ENCODE measurements around the gene PRKG2.
A peak's percentile ranks its signal among the peaks of the same experiment; 100 is the strongest.

Gene PRKG2

GRCh38 chr4:81058621-81059020, 156.4 kb downstream of the PRKG2 start:
- H3K36me3 Mint-ChIP-seq (ENCODE audit: low read depth) = no peaks in the 10 kb centered on the region
- no peaks in the 10 kb centered on the region for H3K9me3 Mint-ChIP-seq
- H3K27me3 Mint-ChIP-seq (ENCODE audit: low read depth) = peaks cover 15% of the 10 kb centered on the region
- TF ChIP-seq CTCF (IDR thresholded peaks at IDR 0.05; ENCODE audit: unreplicated experiment in 3 of 3) = no peak
- H3K4me3 Mint-ChIP-seq = no peak overlapping the region
- H3K4me1 Mint-ChIP-seq = no peaks in the 10 kb centered on the region
- no peak overlapping the region for H3K27ac Mint-ChIP-seq

- no peaks in the 10 kb centered on the region for H3K9me3 Mint-ChIP-seq
- H3K27me3 Mint-ChIP-seq (ENCODE audit: low read depth) = peaks cover 16% of the 10 kb centered on the region
- peaks cover 20% of the 10 kb centered on the region for H3K4me1 Mint-ChIP-seq
- H3K4me3 Mint-ChIP-seq = no peak overlapping the region
- H3K27ac Mint-ChIP-seq = peak overlapping the region in 2 of 3 experiments; percentile 37 to 53
- no peaks in the 10 kb centered on the region for H3K36me3 Mint-ChIP-seq (ENCODE audit: low read depth)
- TF ChIP-seq CTCF (IDR thresholded peaks at IDR 0.05; ENCODE audit: unreplicated experiment in 3 of 3) = peak; percentile 78 to 83 (median 78)
Observed at GRCh38 chr4:81052119-81053068, 162.6 kb downstream of the PRKG2 start.

- Mint-ChIP-seq H3K4me1 (peaks cover 20% of the 10 kb centered on the region), H3K9me3 (no peaks in the 10 kb centered on the region)
Observed at GRCh38 chr4:81049907-81050306, 165.1 kb downstream of the PRKG2 start.

GRCh38 chr4:81049330-81049729, 165.7 kb downstream of the PRKG2 start:
- Mint-ChIP-seq H3K4me3 (no peak overlapping the region), H3K27ac (peak overlapping the region; percentile 2 to 60 (median 35)), H3K4me1 (peaks cover 20% of the 10 kb centered on the region), H3K36me3 (ENCODE audit: low read depth) (peaks cover 12% of the 10 kb centered on the region), H3K27me3 (ENCODE audit: low read depth) (peaks cover 27% of the 10 kb centered on the region), H3K9me3 (no peaks in the 10 kb centered on the region)
- TF ChIP-seq CTCF (IDR thresholded peaks at IDR 0.05; ENCODE audit: unreplicated experiment in 3 of 3) = no peak

More at GRCh38 chr4:81049907-81050306, 165.1 kb downstream of the PRKG2 start:
- peaks cover 12% of the 10 kb centered on the region for H3K36me3 Mint-ChIP-seq (ENCODE audit: low read depth)
- TF ChIP-seq CTCF (IDR thresholded peaks at IDR 0.05; ENCODE audit: unreplicated experiment in 3 of 3) = no peak
- H3K27me3 Mint-ChIP-seq (ENCODE audit: low read depth) = peaks cover 23% of the 10 kb centered on the region
- peak overlapping the region in 2 of 3 experiments; percentile 35 to 60 for H3K27ac Mint-ChIP-seq
- no peak overlapping the region for H3K4me3 Mint-ChIP-seq

GRCh38 chr4:81042578-81043365, 172.2 kb downstream of the PRKG2 start:
- Mint-ChIP-seq H3K4me3 (no peak overlapping the region), H3K27ac (peak overlapping the region in 1 of 3 experiments; percentile 70), H3K9me3 (no peaks in the 10 kb centered on the region), H3K4me1 (no peaks in the 10 kb centered on the region), H3K36me3 (ENCODE audit: low read depth) (peaks cover 12% of the 10 kb centered on the region), H3K27me3 (ENCODE audit: low read depth) (peaks cover 45% of the 10 kb centered on the region)
- no peak for TF ChIP-seq CTCF (IDR thresholded peaks at IDR 0.05; ENCODE audit: unreplicated experiment in 3 of 3)
